ENCODE data around the gene SSC5D.

DNA sequence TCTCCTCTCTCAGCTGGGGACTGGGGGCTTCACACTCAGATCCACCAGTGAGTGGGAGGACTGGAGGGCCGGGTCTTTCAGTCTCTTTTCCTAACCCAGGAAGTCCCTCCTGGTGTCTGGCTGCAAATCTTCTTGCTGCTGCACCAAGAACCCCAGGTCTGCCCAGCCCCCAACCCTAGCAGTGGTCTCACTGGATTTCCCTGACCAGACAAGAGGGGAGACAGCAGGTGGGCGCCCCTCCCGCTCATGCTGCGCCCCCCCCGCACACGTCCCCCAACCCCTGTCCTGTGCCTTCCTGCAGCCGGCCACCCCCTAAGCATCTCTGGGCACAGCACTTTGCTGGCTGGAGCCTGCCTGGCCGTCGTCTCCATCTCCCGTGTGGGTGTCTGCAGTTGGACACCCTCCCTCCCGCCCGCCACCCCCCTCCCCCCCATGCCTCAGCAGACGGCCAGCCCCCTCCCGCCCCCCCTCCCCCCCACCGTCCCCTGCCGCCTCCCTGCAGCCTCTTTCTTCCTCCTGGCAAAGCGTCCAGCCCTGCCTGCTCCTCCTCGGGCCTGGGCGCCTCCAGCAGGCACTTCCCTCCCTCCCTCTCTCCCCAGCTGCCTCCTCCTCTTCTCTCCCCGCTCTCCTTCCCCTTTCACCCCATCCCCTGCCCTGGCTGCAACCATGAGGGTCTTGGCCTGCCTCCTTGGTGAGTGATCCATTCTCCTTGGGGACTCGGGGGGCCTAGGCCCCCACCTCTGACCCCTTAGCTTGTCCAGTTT is at the start of gene SSC5D:
- TF ChIP-seq CTCF (tag by site-specific recombination; IDR thresholded peaks at IDR 0.05) (no peak), ZBTB20 (tag by site-specific recombination; IDR thresholded peaks at IDR 0.05) (no peak), ZBTB10 (tag by site-specific recombination; IDR thresholded peaks at IDR 0.05) (no peak; the same call in none of the 2 replicates)
